Large intestine (tissue), 3 donors: Measurements from ENCODE around the gene DBNDD1. TPM values are rescaled to one million over a fixed set of nuclear protein-coding genes. Genes with fewer than 3 reads are reported as not detected.
A peak's percentile ranks its signal among the peaks of the same experiment; 100 is the strongest.

Source experiments
- DNase-seq, 2 donors: peaks; one replicate each; pipeline versions ENCODE4 v3.0.0 to v3.0.0-alpha.2; 2013
- H3K27ac ChIP-seq: one replicate; pipeline ENCODE4 v1.5.1; 2013; ENCODE audit warnings: low read length
- H3K27me3 ChIP-seq: 2 replicates; pipeline ENCODE4 v1.6.1; 2013; ENCODE audit warnings: low read length; ENCODE audit not compliant: control insufficient read depth, insufficient read depth
- H3K36me3 ChIP-seq: 2 replicates; pipeline ENCODE4 v1.6.1; 2013; ENCODE audit warnings: low read length; ENCODE audit not compliant: control insufficient read depth, insufficient read depth
- H3K4me1 ChIP-seq: one replicate; pipeline ENCODE4 v1.6.1; 2013; ENCODE audit warnings: low read length; ENCODE audit not compliant: control insufficient read depth, insufficient read depth
- H3K4me3 ChIP-seq: one replicate; pipeline ENCODE4 v1.5.1; 2013; ENCODE audit warnings: low read length
- H3K9me3 ChIP-seq: one replicate; pipeline ENCODE4 v1.6.1; 2013; ENCODE audit warnings: mild to moderate bottlenecking, low read depth, low read length, moderate library complexity; ENCODE audit not compliant: control insufficient read depth
- WGBS: methylation state at CpG from one replicate; pipeline ENCODE4 v1.1.5; 2013; ENCODE audit warnings: low lambda C conversion rate; ENCODE audit not compliant: insufficient coverage; 5-methylcytosine and 5-hydroxymethylcytosine counted together
- polyA plus RNA-seq: library from polyadenylated mRNA; unstranded; fragments of 120-200 nt; gene quantifications from one replicate; pipeline ENCODE4 v1.2.1, GENCODE V29; 2013

Gene DBNDD1
- polyA plus RNA-seq, 1 donor: 9.5 TPM

DNA sequence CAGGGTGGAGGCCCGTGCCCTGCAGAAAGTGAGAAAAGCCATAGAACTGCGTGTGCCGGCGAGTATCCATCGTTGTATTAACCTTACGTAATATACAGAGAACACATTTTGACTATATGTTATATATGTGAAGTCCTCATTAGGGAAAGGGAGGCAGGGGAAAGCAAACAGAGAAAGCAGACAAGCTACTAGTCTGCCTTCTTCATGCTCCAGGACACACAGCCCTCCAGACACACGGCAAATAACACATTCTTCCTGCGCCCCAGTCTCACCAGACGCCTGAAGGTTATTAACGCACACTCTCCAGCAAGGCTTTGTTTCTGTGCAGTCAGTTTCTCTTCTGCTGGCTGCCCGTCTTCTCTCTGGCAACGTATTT, 29.1 kb upstream of the DBNDD1 start:
- H3K4me3 ChIP-seq: no peak overlapping the region
- peaks cover 3% of the 10 kb centered on the region for H3K27me3 ChIP-seq
- DNase-seq: no peak
- no peak overlapping the region for H3K27ac ChIP-seq
- 50% methylated on average over 2 of the region's 12 CpGs for WGBS
- H3K9me3 ChIP-seq: no peaks in the 10 kb centered on the region
- H3K36me3 ChIP-seq: peaks cover 12% of the 10 kb centered on the region
- peaks cover 12% of the 10 kb centered on the region for H3K4me1 ChIP-seq

DNA sequence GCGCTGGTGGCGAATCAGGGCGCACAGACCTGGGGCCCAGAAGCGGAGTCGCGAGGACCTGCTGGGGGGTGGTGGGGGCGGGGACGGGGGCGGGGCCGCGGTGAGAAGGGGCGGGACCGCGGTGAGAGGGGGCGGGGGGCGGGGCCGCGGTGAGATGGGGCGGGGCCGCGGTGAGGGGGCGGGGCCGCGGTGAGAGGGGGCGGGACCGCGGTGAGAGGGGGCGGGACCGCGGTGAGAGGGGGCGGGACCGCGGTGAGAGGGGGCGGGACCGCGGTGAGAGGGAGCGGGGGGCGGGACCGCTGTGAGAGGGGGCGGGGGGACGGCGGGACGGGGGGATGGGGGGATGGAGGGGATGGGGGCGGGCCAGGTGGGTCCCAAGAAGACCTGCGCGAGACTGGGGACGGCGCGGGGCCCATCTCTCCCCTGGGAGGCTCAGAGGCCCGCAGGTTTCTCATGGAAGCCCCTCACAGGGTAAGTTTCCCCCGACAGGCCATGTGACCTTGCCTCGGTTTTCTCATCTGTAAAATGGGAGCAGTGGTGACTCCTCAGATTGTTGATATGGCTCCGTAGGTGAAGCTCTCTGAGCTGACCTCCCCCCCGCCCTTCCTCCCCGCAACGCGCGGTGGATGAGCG, 28.6 kb upstream of the DBNDD1 start:
- H3K27ac ChIP-seq: no peak overlapping the region
- H3K36me3 ChIP-seq: peaks cover 17% of the 10 kb centered on the region
- peaks cover 3% of the 10 kb centered on the region for H3K27me3 ChIP-seq
- no peak for DNase-seq
- no peaks in the 10 kb centered on the region for H3K9me3 ChIP-seq
- WGBS: no CpG with 5 or more reads among the region's 59 CpGs
- peaks cover 12% of the 10 kb centered on the region for H3K4me1 ChIP-seq
- H3K4me3 ChIP-seq: peak overlapping the region; percentile 27

- H3K27ac ChIP-seq: no peak overlapping the region
- peak; percentile 54 to 76 for DNase-seq
- WGBS: no CpG with 5 or more reads among the region's 40 CpGs
Observed at GRCh38 chr16:90046971-90047713, 27.9 kb upstream of the DBNDD1 start.

DNA sequence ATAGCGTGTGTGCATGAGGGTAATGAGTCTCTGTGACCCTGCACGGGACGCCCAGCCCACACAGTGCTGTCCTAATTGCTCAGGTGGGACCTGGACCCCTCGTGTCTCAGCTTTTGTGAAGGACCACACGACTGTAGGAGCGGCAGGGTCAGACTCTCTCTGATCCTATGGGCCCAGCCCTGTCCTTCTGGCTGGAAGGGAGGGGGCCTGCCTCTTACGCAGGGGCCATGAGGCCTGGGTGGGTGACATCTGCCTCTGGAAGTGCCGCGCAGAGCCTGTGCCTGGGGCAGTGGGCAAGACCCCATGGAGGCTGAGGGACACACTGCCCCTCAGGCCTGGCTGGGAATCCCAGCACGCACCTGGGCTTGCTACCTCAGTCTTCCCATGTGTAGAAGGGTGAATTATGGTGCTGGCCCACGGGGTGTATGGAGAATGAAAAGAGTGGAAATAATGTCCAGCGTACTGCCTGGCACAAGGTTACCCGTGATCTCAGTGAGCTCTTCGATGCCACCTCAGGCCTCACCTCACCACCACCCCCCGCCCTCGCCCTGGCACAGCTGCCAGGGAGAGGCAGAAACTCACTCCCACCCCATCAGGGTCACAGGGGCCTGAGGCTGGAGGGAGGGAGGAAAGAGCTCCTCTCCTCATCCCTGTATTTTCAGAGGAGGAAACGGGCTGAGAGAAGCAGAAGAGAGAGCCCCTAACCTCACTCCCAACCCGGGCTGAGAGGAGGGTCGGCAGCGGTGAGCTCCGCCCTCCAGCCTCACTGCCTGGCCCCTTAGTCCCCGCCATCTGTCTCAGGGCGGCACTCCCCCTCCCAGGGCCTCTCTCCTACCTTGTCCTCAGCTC, 27.1 kb upstream of the DBNDD1 start:
- Histone ChIP-seq H3K9me3 (no peaks in the 10 kb centered on the region), H3K27me3 (peaks cover 3% of the 10 kb centered on the region), H3K27ac (no peak overlapping the region), H3K4me1 (peaks cover 12% of the 10 kb centered on the region), H3K36me3 (peaks cover 31% of the 10 kb centered on the region), H3K4me3 (peak overlapping the region; percentile 27)
- no CpG with 5 or more reads among the region's 23 CpGs for WGBS
- no peak for DNase-seq

More at GRCh38 chr16:90046971-90047713, 27.9 kb upstream of the DBNDD1 start:
- Histone ChIP-seq H3K4me3 (peak overlapping the region; percentile 27), H3K27me3 (peaks cover 3% of the 10 kb centered on the region), H3K9me3 (no peaks in the 10 kb centered on the region), H3K4me1 (peaks cover 12% of the 10 kb centered on the region), H3K36me3 (peaks cover 23% of the 10 kb centered on the region)

- no CpG with 5 or more reads among the region's 7 CpGs for WGBS
- no peak overlapping the region for H3K27ac ChIP-seq
- H3K4me3 ChIP-seq: no peak overlapping the region
Observed at GRCh38 chr16:90044111-90044551, 24.9 kb upstream of the DBNDD1 start.

GRCh38 chr16:90043526-90043925, 24.3 kb upstream of the DBNDD1 start:
- Histone ChIP-seq H3K27ac (no peak overlapping the region), H3K9me3 (no peaks in the 10 kb centered on the region), H3K36me3 (peaks cover 53% of the 10 kb centered on the region), H3K4me3 (no peak overlapping the region), H3K4me1 (peaks cover 12% of the 10 kb centered on the region), H3K27me3 (peaks cover 3% of the 10 kb centered on the region)
- no CpG with 5 or more reads among the region's 20 CpGs for whole genome bisulfite sequencing
- no peak for DNase-seq

More at GRCh38 chr16:90044111-90044551, 24.9 kb upstream of the DBNDD1 start:
- DNase-seq: peak in 1 of 2 donors; percentile 62
- H3K4me1 ChIP-seq: peaks cover 12% of the 10 kb centered on the region
- peaks cover 3% of the 10 kb centered on the region for H3K27me3 ChIP-seq
- H3K9me3 ChIP-seq: no peaks in the 10 kb centered on the region
- H3K36me3 ChIP-seq: peaks cover 48% of the 10 kb centered on the region

DNA sequence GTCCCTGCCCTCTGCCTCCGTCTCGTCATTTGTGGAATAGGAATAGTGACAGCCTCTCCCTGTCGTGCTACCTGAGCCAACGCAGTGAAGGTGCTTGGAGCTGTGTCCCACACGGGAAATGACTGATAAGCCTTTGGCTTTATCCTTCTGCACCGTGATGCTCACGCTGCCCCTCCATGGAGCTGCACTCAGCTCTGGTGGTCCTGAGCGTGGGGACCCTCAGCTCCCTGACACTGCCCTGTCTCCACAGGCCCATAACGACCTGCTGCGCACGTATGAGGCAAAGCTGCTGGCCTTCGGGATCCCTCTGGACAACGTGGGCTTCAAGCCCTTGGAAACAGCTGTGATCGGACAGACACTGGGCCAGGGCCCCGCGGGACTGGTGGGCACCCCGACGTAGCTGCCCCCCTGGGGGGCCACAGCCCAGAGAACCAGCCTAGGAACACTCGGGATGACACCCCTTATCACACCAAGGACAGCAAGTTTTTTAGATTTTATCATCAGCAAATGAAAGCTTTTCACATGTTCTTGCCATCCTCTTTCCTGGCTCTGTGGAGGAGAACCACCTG, 23.8 kb upstream of the DBNDD1 start:
- peaks cover 58% of the 10 kb centered on the region for H3K36me3 ChIP-seq
- H3K27ac ChIP-seq: no peak overlapping the region
- no peak for DNase-seq
- no peaks in the 10 kb centered on the region for H3K9me3 ChIP-seq
- H3K27me3 ChIP-seq: peaks cover 3% of the 10 kb centered on the region
- no peak overlapping the region for H3K4me3 ChIP-seq
- H3K4me1 ChIP-seq: peaks cover 12% of the 10 kb centered on the region
- no CpG with 5 or more reads among the region's 19 CpGs for WGBS

DNA sequence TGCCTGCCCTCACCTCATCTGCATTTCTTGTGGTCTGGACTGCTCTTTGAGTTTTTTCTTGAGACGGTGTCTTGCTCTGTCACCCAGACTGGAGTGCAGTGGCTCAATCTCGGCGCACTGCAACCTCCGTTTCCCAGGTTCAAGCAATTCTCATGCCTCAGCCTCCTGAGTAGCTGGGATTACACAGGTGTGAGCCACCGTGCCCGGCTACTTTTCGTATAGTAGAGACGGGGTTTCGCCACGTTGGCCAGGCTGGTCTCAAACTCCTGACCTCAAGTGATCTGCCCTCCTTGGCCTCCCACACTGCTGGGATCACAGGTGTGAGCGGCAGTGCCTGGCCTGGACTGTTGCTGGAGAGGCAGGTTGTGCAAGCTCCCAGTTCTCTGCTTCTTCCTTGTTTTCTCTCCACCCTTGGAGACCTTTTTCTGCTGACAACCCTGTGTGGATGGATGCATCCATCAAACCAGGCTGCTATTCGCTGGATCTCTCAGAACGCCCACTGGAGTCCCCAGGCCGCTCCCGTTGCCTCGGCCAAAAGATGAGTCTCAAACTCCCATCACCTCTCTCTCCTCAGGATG, 22.7 kb upstream of the DBNDD1 start:
- no peaks in the 10 kb centered on the region for H3K9me3 ChIP-seq
- no peak overlapping the region for H3K27ac ChIP-seq
- no CpG with 5 or more reads among the region's 16 CpGs for WGBS
- no peak overlapping the region for H3K4me3 ChIP-seq
- DNase-seq: no peak
- no peaks in the 10 kb centered on the region for H3K27me3 ChIP-seq
- H3K4me1 ChIP-seq: peaks cover 6% of the 10 kb centered on the region
- peaks cover 68% of the 10 kb centered on the region for H3K36me3 ChIP-seq

- H3K27ac ChIP-seq: no peak overlapping the region
- no peak for DNase-seq
- peaks cover 84% of the 10 kb centered on the region for H3K36me3 ChIP-seq
- no CpG with 5 or more reads among the region's 29 CpGs for WGBS
- no peaks in the 10 kb centered on the region for H3K27me3 ChIP-seq
- no peak overlapping the region for H3K4me3 ChIP-seq
- H3K4me1 ChIP-seq: no peaks in the 10 kb centered on the region
- no peaks in the 10 kb centered on the region for H3K9me3 ChIP-seq
Observed at GRCh38 chr16:90040152-90041023, 21.1 kb upstream of the DBNDD1 start.
